HEK293 (cell line): ENCODE results near the gene PPFIA2.

Source experiments
- CTCF ChIA-PET: fragments of 350-600 bp; formaldehyde crosslinking; extraction: SDS; loops from one replicate; lab custom pipeline; 2021; ENCODE audit warnings: antibody characterized with exemption; lab: Yijun Ruan, JAX
- POLR2A ChIA-PET: fragments of 300-600 bp; formaldehyde crosslinking; extraction: SDS; loops from one replicate; lab custom pipeline; 2020; ENCODE audit warnings: antibody characterized with exemption, inconsistent platforms; lab: Yijun Ruan, JAX
- H3K27ac ChIP-seq: fragments of 200-500 bp; sonication (Bioruptor generic); 2 replicates; pipeline ENCODE4 v1.5.1; 2014; ENCODE audit warnings: low read depth, low read length, control low read depth, inconsistent platforms; ENCODE audit errors: extremely low read depth
- H3K36me3 ChIP-seq, 2 experiments: fragments of 200-500 bp in 1 of 2; sonication (Bioruptor generic) in 1 of 2; 1 replicate in 1 of 2; 2 replicates in 1 of 2; pipeline ENCODE4 v1.5.1; 2014 to 2017; ENCODE audit warnings: inconsistent platforms in 2 of 2, low read length in 2 of 2; ENCODE audit not compliant: control insufficient read depth in 2 of 2, insufficient read depth in 1 of 2
- H3K4me1 ChIP-seq: fragments of 200-500 bp; sonication (Bioruptor generic); 2 replicates; pipeline ENCODE4 v1.5.1; 2014; ENCODE audit warnings: mild to moderate bottlenecking, low read length, inconsistent platforms; ENCODE audit not compliant: control insufficient read depth, insufficient read depth
- H3K4me3 ChIP-seq: 2 replicates; pipeline ENCODE4 v1.5.1; 2011; ENCODE audit warnings: low read depth, mild to moderate bottlenecking, control low read depth, low read length, moderate library complexity
- H3K9me3 ChIP-seq: fragments of 200-500 bp; sonication (Bioruptor generic); 2 replicates; pipeline ENCODE4 v1.5.1; 2014; ENCODE audit warnings: low read depth, low read length, inconsistent platforms; ENCODE audit not compliant: control insufficient read depth, insufficient read depth
- AEBP2 ChIP-seq: fragments of 450-650 bp; formaldehyde crosslinking; IDR thresholded peaks from 2 replicates; pipeline ENCODE4 v1.5.1; 2016; ENCODE audit warnings: missing biosample characterization, missing genetic modification characterization, borderline replicate concordance
- CTCF ChIP-seq: fragments of 450-650 bp; formaldehyde crosslinking; IDR thresholded peaks from 2 replicates; pipeline ENCODE4 v1.5.1; 2016; ENCODE audit warnings: missing biosample characterization, missing genetic modification characterization
- GFI1B ChIP-seq: fragments of 450-650 bp; formaldehyde crosslinking; IDR thresholded peaks from 2 replicates; pipeline ENCODE4 v1.5.1; 2016; ENCODE audit warnings: missing biosample characterization, missing genetic modification characterization
- HOXC10 ChIP-seq: sonication (generic); formaldehyde crosslinking; IDR thresholded peaks from 2 replicates; pipeline ENCODE4 v1.8.1; 2023; ENCODE audit warnings: mild to moderate bottlenecking, missing genetic modification reagents
- INSM2 ChIP-seq: fragments of 450-650 bp; formaldehyde crosslinking; IDR thresholded peaks from 2 replicates; pipeline ENCODE4 v1.5.1; 2016; ENCODE audit warnings: missing biosample characterization, missing genetic modification characterization
- RBAK ChIP-seq: fragments of 450-650 bp; formaldehyde crosslinking; IDR thresholded peaks from 2 replicates; pipeline ENCODE4 v1.5.1; 2016; ENCODE audit warnings: missing biosample characterization, missing genetic modification characterization
- SCRT1 ChIP-seq: fragments of 450-650 bp; formaldehyde crosslinking; IDR thresholded peaks from 2 replicates; pipeline ENCODE4 v1.5.1; 2016; ENCODE audit warnings: missing biosample characterization, missing genetic modification characterization, borderline replicate concordance
- TRIM28 ChIP-seq: IDR thresholded peaks from 2 replicates; pipeline ENCODE4 v1.6.1; 2011; ENCODE audit warnings: low read length, control low read depth, borderline replicate concordance
- ZBTB11 ChIP-seq: fragments of 450-650 bp; formaldehyde crosslinking; conservative IDR thresholded peaks from 2 replicates; pipeline ENCODE4 v1.5.1; 2016; ENCODE audit warnings: low read depth, missing biosample characterization, missing genetic modification characterization
- ZFP37 ChIP-seq: fragments of 450-650 bp; formaldehyde crosslinking; IDR thresholded peaks from 2 replicates; pipeline ENCODE4 v1.5.1; 2016; ENCODE audit warnings: missing biosample characterization, missing genetic modification characterization
- ZNF155 ChIP-seq: fragments of 450-650 bp; formaldehyde crosslinking; IDR thresholded peaks from 2 replicates; pipeline ENCODE4 v1.5.1; 2016; ENCODE audit warnings: missing biosample characterization, missing genetic modification characterization
- ZNF157 ChIP-seq: fragments of 450-650 bp; formaldehyde crosslinking; IDR thresholded peaks from 2 replicates; pipeline ENCODE4 v1.5.1; 2016; ENCODE audit warnings: missing biosample characterization, missing genetic modification characterization
- ZNF174 ChIP-seq: fragments of 450-650 bp; formaldehyde crosslinking; IDR thresholded peaks from 2 replicates; pipeline ENCODE4 v1.5.0; 2017; ENCODE audit warnings: missing biosample characterization, mild to moderate bottlenecking, missing genetic modification characterization
- ZNF175 ChIP-seq: fragments of 450-650 bp; formaldehyde crosslinking; IDR thresholded peaks from 2 replicates; pipeline ENCODE4 v1.5.1; 2016; ENCODE audit warnings: missing biosample characterization, missing genetic modification characterization
- ZNF2 ChIP-seq: fragments of 450-650 bp; formaldehyde crosslinking; IDR thresholded peaks from 2 replicates; pipeline ENCODE4 v1.5.1; 2016; ENCODE audit warnings: missing biosample characterization, missing genetic modification characterization
- ZNF202 ChIP-seq: fragments of 450-650 bp; formaldehyde crosslinking; IDR thresholded peaks from 2 replicates; pipeline ENCODE4 v1.5.1; 2016; ENCODE audit warnings: missing biosample characterization, missing genetic modification characterization, borderline replicate concordance
- ZNF292 ChIP-seq: fragments of 450-650 bp; formaldehyde crosslinking; IDR thresholded peaks from 2 replicates; pipeline ENCODE4 v1.5.1; 2016; ENCODE audit warnings: low read depth, missing biosample characterization, missing genetic modification characterization, borderline replicate concordance
- ZNF350 ChIP-seq: fragments of 450-650 bp; formaldehyde crosslinking; IDR thresholded peaks from 2 replicates; pipeline ENCODE4 v1.5.0; 2017; ENCODE audit warnings: missing biosample characterization, mild to moderate bottlenecking, missing genetic modification characterization
- ZNF473 ChIP-seq: fragments of 450-650 bp; formaldehyde crosslinking; IDR thresholded peaks from 2 replicates; pipeline ENCODE4 v1.5.1; 2017; ENCODE audit warnings: missing biosample characterization, missing genetic modification characterization
- ZNF555 ChIP-seq: fragments of 450-650 bp; formaldehyde crosslinking; conservative IDR thresholded peaks from 2 replicates; pipeline ENCODE4 v1.5.1; 2017; ENCODE audit warnings: missing biosample characterization, mild to moderate bottlenecking, missing genetic modification characterization, inconsistent platforms
- ZNF600 ChIP-seq: fragments of 450-650 bp; formaldehyde crosslinking; IDR thresholded peaks from 2 replicates; pipeline ENCODE4 v1.5.1; 2016; ENCODE audit warnings: missing biosample characterization, missing genetic modification characterization
- ZNF639 ChIP-seq: fragments of 450-650 bp; formaldehyde crosslinking; IDR thresholded peaks from 2 replicates; pipeline ENCODE4 v1.5.1; 2016; ENCODE audit warnings: missing biosample characterization, missing genetic modification characterization
- ZNF664 ChIP-seq: fragments of 450-650 bp; formaldehyde crosslinking; IDR thresholded peaks from 2 replicates; pipeline ENCODE4 v1.5.1; 2016; ENCODE audit warnings: missing biosample characterization, missing genetic modification characterization
- ZNF785 ChIP-seq: fragments of 450-650 bp; formaldehyde crosslinking; IDR thresholded peaks from 2 replicates; pipeline ENCODE4 v1.5.1; 2016; ENCODE audit warnings: missing biosample characterization, missing genetic modification characterization
- ZSCAN5A ChIP-seq: fragments of 450-650 bp; formaldehyde crosslinking; IDR thresholded peaks from 2 replicates; pipeline ENCODE4 v1.5.1; 2016; ENCODE audit warnings: missing biosample characterization, missing genetic modification characterization

PPFIA2 gene

GRCh38 chr12:81692008-81692407 is 67.1 kb downstream of the PPFIA2 start:
- no peak for TF ChIP-seq ZNF785 (tag by site-specific recombination)
- TF ChIP-seq CTCF (tag by site-specific recombination) = no peak
- TF ChIP-seq ZFP37 = no peak
- no peak for TF ChIP-seq ZBTB11
- no peak for TF ChIP-seq ZNF473 (tag by site-specific recombination)
- TF ChIP-seq RBAK (tag by site-specific recombination) = no peak
- TF ChIP-seq ZNF292 (tag by site-specific recombination) = no peak
- TF ChIP-seq ZNF664 (tag by site-specific recombination) = no peak
- TF ChIP-seq ZNF350 (tag by site-specific recombination) = no peak
- no peak for TF ChIP-seq TRIM28
- TF ChIP-seq HOXC10 (CRISPR knock-in tag) = no peak
- TF ChIP-seq ZNF155 = no peak
- TF ChIP-seq SCRT1 (tag by site-specific recombination) = no peak
- TF ChIP-seq ZNF175 (tag by site-specific recombination) = no peak
- no peak for TF ChIP-seq ZNF202
- TF ChIP-seq ZNF174 (tag by site-specific recombination) = no peak
- TF ChIP-seq ZNF555 (tag by site-specific recombination) = no peak
- TF ChIP-seq ZNF157 (tag by site-specific recombination) = no peak
- TF ChIP-seq AEBP2 = no peak
- TF ChIP-seq ZNF600 (tag by site-specific recombination) = no peak
- no peak overlapping the region for H3K27ac ChIP-seq
- POLR2A ChIA-PET = no interaction called here

GRCh38 chr12:81683881-81684280 is 75.3 kb downstream of the PPFIA2 start:
- H3K36me3 ChIP-seq = no peaks in the 10 kb centered on the region
- H3K9me3 ChIP-seq = no peaks in the 10 kb centered on the region
- H3K27ac ChIP-seq = no peak overlapping the region
- ChIA-PET CTCF (no interaction called here), POLR2A (no interaction called here)
- H3K4me1 ChIP-seq = no peaks in the 10 kb centered on the region
- no peak overlapping the region for H3K4me3 ChIP-seq
- TF ChIP-seq ZSCAN5A = no peak
- TF ChIP-seq ZNF639 (tag by site-specific recombination) = no peak
- no peak for TF ChIP-seq GFI1B (tag by site-specific recombination)
- no peak for TF ChIP-seq ZNF2
- TF ChIP-seq INSM2 (tag by site-specific recombination) = no peak

More at GRCh38 chr12:81692008-81692407, 67.1 kb downstream of the PPFIA2 start:
- H3K4me3 ChIP-seq = no peak overlapping the region
- H3K4me1 ChIP-seq = no peaks in the 10 kb centered on the region
- CTCF ChIA-PET = interaction anchor here (0.7 kb wide), 2 partner anchors 48 to 292 kb away, joined by 3 read pairs; no protein-coding TSS in a partner anchor
- H3K36me3 ChIP-seq = no peaks in the 10 kb centered on the region
- H3K9me3 ChIP-seq = no peaks in the 10 kb centered on the region
